ENCODE results near the gene PMM1.
"Not testable (repeated sequence)": the region's sequence is repeated elsewhere in the genome, so short reads cannot be mapped to it uniquely, and the experiment has no call there.

The PMM1 gene

DNA sequence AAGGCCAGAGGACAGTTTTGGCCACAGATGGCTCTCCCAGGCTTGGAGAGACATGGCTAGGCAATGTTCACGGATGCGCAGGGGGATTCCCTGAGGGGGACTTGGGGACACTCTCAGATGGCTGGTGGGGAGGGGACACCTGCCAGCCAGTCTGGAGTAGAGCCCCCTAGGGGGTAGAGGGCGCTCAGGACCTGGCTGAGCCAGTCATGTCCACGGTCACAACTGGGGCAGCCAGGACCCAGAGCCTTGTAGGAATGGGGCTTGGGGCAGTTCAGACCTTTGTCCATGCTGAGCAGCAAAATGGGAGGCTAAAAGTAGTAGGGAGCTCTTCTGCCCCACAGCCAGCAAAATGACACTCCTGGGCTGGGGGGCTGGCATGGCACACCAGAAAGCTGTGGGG lies 27.2 kb downstream of the PMM1 start:
- DNase-seq: no peak

DNA sequence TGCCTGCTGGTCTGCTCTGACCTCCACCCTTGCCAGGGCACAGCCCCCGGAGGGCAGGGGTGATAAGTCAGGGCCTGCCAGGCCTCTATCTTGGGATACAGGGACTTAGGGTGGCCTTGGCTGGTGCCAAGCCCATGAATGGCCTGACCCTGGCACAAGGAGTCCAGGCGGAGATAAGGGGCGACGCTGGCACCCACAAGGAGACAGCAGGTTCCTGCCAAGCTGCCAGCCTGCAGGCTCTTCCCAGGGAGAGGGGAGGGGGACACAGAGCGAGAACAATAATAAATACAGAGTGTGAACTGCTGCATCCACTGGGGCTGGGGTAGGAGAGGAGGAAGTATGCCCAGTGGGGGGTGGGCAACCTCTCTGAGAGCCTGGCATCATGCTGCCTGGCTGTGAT lies 27.9 kb downstream of the PMM1 start:
- DNase-seq: no peak

DNA sequence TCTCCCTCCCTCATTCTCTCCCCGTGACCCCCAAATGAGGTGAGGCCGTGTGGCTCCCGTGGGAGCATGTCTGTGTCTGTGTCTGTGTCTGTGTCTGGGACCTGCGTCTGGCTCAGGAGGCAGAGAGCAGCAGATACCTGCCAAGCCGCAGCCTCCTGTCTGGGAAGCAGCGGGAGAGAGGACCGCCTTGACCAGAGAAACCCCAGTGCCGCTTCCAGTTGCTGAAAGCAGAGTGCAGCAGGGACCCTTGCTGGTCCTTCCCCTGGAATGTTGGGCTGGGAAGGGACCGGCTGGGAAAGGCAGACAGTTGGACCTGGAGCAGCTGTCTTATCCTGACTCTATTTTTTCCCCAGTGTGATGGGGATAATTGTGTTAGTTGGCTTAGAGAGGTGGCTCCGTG lies 28.3 kb downstream of the PMM1 start:
- no peak for DNase-seq

DNA sequence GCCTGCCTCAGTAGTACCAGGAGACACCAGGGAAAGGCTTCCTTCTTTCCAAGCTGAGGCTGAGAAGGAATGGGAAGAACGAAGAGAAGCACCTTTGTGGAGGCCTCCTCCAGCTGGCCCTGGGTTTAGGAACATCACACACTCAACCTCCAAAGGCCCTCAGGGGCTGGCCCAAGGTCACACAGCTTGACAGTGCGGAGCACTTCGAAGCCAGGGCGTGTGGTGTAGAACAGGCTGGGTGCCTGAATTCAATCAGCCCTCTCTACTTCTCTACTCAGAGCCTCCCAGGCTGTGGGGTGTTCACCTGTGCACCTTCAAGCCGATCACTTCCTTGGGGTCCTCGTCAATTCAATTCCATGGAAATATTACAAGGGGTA lies 29.6 kb downstream of the PMM1 start:
- no peak for DNase-seq

DNA sequence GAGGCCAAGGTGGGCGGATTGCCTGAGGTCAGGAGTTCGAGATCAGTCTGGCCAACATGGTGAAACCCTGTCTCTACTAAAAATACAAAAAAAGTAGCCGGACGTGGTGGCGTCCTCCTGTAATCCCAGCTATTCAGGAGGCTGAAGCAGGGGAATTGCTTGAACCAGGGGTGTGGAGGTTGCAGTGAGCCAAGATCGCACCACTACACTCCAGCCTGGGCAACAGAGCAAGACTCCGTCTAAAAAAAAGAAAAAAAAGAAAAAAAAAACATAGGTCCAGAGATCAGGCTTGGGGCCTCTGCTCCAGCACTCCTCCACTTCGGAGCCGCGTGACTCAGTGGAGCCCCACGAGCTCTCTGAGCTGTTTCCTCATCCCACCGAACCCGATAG lies 31.4 kb downstream of the PMM1 start:
- not testable (repeated sequence) for DNase-seq

DNA sequence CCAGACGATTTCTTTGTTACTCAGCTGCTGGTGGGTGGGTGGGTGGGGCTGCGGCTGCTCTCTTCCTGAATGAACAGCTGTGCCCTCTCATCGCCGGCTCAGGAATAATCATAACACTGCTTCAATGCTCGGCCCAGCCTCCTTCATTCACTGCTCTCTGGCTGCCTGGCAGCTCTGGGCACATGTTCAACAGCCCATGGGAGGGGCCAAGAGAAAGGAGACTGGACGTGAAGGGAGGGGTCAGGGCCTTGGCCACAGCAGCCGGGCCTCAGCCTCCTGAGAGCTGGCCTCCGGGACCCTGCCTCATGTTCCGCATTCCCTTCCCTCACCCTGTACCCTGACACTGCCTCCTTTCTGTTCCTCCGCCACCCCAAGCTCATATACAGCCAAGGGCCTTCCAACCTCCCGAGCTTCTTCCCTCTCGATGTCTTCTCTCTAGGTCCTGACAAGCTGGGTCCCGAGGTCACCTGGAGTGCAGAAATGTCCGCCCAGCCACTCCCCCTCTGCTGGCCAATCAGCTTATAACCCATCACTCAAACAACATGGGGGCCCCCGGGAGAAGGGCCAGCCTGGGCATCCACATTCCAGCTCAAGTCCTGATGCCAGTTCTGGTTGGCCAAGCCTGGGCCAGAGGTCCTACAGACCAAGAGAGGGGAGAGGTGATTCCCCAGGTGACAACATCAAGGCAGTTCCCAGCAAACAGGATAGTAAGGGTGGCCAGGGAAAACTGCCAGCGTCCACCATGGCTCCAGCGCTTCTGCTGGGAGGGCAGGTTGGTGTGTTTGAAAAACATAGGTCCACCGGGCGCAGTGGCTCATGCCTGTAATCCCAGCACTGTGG lies 32.0 kb downstream of the PMM1 start:
- DNase-seq: no peak

DNA sequence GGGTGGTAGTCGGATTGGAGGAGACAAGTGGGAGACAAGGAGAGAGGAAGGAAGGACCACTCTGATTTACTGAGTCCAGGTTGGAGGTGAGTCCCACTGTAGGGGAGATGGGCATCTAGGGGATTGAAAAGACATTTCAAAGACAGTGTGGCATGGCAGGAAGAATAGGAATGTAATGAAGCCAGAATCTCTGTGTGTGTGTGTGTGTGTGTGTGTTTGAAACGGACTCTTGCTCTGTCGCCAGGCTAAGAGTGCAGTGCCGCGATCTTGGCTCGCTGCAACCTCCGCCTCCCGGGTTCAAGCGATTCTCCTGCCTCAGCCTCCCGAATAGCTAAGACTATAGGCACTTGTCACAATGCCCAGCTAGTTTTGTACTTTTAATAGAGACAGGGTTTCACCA lies 33.1 kb downstream of the PMM1 start:
- DNase-seq: no peak

DNA sequence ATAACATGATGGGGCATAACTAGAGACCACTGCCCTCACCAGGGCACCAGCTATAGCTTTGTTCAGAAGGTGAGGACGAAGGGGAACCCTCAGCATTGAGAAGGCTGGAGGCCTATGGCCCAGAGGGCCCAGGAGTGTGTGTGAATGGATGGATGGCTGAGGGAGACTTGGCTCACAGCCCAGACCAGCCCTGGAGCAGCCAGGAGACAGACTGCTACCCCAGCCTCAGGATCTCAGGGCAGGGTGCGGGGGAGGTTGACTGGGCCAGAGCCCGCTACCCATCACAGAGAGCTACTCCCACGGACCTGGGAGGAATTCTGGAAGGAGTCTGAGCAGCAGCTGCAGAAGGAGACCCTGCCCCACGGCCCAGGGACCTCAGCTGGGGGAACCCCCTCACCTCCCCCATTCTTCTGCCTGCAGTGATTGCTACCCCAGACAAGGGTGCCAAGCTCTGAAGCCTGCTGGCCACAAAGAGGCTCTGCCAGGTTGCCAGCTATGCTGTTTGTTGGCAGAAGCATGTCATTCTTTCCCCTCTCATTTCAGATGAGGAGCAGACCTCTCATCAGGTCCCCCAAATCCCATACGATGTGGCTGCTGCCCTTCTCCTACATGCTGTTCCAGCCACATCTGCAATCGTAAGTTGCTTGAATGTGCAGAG lies 34.2 kb downstream of the PMM1 start:
- DNase-seq: no peak

DNA sequence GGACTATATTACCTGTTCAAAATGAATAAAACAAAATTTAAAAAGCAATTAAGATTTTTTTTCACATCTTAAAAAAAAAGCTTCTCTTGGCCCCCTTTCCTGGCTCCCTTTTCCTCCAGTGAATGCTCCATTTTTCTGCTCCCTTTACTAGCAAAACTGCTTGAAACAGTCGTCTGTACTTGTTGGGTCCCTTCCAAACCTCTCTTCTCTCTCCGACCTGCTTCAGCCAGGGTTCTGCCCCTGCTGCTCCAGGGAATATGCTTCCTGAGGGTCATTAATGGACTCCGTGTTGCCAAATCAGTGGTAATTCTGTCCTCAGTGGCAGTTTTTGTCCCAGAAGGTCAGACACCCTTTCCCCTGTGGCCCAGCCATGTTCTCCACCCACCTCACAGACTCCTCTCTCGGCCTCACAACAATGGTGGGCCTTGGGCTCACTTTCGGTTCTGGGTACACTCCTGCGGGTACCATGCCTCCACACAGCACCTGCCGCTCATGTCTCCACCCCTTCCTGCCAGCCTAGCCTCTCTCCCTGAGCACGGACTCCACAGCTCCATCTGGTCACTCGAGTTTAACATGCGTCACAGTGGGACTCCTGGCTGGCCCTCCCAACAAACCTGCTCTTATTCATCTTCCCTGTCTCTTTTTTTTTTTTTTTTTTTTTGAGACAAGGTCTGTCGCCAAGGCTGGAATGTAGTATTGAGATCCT lies 37.6 kb downstream of the PMM1 start:
- no peak for DNase-seq

DNA sequence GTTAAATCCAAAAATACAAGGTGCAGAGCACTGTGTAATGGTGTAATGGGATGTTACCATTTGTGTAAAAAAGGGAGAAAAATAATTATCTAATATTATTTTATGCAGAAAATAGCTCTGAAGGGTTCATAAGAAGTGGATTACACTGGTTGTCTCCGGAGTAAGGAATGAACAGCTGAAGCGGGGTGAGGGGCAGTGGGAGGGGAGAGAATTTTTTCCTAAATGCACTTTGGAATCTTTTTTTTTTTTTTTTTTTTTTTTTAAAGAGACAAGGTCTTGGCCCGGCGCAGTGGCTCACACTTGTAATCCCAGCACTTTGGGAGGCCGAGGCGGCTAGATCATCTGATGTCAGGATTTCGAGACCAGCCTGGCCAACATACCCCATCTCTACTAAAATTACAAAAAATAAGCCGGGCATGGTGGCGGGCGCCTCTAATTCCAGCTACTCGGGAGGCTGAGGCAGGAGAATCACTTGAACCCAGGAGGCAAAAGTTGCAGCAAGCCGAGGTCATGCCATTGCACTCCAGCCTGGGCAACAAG lies 38.6 kb downstream of the PMM1 start:
- DNase-seq: no peak

DNA sequence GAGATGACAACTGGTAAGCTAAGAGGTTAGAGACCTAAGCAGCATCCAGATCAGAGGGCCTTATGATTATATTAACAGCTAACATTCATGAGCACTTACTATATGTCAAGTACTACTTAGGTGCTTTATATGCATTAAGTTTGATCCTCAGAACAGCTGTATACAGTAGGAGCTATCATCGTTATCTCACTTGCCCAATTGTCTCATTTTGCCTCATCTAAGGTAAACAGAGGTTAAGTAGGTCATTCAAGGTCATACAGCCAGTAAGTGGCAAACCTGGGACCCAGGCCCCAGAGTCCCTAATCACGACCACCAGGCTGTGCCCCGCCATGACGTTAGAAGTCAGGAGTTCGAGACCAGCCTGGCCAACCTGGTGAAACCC lies 40.8 kb downstream of the PMM1 start:
- no peak for DNase-seq

DNA sequence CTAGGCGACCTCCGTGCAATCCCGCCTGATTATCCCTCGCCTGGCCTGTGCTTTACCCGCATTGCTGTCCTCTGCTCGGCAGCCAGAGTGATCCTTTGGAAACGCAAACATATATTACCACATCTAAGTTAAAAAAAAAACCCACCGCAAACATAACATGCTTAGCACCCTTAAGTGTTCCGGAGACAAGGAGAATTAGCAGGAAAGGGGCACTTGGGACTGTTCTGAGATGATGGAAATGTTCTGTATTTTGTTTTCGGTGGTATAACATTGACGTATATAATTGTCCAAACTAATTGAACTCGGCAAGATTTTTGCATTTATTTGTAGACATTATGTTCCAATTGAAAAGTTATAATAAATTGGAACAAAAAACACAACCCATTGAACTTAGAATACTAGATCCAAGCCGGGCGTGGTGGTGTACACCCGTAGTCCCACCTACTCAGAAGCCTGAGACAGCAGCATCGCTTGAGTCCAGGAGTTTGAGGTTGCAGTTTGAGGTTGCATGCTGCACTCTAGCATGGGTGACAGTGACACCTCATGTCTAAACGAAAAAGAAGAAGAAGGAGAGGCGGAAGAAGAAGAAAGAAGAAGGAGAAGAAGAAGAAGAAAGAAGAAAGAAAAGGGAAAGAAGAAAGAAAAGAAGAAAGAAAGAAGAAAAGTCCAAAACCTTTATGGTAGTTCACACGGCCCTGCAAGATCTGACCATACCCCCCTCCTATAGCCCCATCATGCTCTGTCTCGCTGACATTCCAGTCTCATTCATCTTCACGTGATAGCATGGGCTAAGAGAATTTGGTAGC lies 44.8 kb downstream of the PMM1 start:
- no peak for DNase-seq

DNA sequence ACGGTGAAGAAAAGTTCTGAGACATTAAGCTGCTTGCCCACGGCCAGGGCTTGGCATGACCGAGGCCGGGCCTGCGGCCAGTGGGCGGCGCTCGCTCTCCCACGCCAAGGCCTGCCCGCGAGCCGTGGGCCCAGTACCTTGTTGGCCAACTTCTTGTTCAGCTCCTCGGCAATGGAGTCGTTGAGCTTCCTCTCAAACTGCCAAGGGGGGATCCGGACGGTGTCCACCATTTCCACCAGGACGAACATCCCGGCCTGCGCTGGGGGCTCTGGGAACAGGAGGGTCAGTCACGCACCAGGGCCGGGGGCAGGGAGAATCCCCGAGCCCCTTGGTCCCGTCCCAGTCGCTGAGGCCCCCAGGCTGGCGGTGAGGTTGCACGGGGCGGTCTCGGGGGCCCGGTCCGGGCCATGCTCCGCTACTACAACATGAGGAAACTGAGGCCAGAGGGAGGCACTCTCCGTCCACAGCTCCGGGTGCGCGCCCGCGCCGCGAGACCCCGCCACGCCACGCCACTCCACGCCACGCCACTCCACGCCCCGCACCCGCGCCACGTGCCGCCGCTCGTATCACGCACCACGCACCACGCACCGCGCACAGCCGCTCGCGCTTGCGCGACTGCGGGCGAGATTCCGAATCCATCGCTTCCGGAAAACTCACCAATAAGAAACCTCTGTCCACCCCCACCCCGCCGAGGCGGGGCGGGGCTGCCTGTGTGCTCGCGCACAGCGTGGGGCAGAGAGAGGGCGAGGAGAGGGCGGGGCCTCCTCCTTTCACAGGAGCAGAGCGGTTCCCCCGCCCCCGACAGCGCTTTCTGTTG lies 45.6 kb downstream of the PMM1 start, which contains the start of gene POLR3H:
TSS of gene POLR3H (minus strand) at position 617 of the 817 bp plus-strand sequence. CDS start at position 248, 369 bp downstream.
- DNase-seq: peak; percentile 94

DNA sequence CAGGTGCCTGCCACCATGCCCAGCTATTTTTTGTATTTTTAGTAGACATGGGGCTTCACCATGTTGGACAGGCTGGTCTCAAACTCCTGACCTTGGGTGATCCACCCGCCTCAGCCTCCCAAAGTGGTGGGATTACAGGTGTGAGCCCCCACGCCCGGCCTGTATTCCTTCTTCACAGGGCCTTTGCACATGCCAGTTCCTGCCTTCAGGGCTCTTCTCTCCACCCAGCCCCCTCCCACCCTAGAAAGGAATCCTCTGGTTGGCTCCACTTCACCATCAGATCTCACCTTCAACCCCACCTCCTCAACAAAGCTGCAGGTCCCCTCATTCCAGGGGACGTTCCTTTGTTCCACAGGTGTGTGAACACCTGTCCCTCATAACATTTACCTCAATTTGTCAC lies 47.4 kb downstream of the PMM1 start:
- no peak for DNase-seq

DNA sequence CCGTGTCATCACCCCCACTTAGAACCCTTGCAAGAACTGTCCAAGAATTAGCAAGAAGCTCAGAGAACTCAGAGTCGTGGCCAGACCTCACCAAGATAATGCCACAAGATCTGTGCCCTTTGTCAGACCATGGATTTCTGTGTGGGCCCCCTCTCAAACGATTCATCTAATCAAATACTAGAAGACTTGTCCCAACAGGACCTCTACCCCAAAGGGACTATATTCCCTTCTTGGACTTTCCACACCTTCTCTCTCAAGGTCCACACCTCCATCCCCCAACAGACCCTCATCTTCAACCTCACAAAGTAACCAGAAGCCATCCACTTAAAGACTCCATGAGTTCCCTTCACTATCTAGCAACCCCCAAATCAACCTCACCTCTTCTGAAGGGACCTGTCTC lies 48.2 kb downstream of the PMM1 start:
- DNase-seq: no peak

DNA sequence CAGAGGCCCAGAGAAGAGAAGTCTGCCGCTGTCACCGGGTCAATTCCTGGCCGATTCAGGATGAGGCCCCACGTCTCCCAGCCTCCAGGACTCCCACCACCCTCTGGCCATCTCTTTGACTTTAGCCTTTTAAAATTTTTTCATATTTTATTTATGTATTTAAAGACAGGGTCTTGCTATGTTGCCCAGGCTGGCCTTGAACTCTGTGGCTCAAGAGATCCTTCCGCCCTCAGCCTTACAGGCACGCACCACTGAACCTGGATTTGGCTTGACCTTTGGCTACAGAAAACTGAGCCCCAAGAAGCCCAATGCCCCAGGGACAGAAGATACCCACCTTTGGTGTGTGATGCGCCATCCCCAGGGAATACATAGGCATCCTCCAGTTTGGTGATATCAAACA lies 49.3 kb downstream of the PMM1 start:
- DNase-seq: no peak

DNA sequence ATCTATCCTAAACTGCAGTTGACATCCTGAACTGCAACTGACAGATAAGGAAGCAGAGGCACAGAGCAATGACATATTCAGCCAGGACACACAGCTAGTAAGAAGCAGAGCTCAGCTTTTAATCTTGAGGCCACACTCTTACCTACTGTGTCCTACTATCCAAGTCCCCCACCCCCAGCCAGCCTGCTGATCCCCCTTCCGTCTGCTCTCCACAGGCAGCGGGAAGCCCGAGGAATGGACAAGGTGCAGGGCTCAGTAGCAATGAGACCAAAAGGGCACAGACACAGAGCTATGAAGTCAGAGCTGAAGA lies 49.7 kb downstream of the PMM1 start:
- no peak for DNase-seq

DNA sequence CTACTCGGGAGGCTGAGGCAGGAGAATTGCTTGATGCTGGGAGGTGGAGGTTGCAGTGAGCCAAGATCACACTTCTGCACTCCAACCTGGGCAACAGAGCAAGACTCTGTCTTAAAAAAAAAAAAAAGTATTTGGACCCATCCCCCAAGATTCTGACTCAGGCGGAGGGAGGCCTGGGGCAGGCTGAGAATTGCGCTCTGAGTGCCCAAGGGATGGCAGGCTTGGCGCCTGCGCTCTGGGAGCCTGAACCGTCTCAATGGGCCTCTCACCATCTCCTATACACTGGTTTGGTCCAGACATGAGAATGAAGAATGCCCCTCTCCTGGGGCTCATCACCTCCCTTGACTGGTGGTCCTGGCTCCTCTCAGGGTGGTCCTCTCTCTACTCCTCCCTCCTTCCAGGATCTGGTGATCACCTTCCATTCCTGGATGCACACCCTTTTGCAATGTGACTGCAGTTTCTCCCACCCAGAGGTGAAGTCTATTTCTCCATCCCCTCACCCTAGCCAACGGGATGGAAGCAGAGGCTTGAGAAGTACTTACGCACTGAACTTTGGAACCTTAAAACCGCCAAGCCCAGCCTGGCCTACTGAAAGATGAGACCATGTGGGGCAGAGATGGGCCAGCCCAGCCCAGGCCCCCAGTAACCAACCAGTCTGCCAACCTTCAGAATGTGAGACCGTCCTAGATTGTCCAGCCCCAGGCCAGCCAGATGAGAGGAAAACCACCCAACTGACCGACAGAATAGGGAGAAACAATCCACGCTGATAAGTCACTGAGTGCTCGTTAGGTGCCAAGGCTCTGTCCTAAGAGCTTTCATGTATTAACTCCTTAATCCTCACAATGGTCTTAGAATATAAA lies 50.3 kb downstream of the PMM1 start:
- no peak for DNase-seq

DNA sequence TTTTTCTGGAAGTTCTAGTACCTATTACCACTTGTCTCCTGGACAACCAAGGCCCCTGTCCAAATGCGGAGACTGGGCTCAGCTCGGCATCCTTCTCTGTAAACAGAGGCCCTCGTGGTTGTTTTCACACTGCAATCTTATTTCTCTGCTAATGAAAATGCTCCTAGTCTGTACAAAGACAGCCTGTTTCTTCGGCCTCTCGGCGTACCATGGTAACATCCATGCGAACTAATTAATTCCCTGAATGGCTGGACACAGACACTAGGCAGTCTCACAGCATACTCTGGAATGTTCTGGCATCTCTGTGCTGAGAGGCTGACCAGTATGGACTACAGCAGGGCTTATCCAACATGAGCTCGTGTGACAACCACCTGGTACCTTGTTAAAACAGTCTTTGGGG lies 51.1 kb downstream of the PMM1 start:
- DNase-seq: no peak

DNA sequence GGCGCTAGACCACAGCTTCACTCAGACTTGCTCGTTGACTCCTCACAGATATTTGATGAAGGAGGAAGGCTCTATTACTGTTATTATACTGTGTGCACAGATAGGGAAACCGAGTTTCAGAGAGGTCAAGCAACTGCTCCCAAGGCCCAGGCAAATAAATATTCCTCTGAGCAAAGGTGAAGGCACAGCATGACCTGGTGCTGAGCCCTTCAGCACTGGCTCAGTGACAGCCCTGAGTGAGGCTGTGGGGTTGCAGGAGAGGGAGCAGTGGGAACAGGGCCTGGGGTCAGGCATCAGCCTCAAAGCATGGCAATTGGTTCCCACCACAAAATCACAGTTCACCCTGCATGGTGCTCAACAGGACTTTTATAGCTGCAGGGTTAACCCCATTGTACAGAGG lies 52.4 kb downstream of the PMM1 start:
- no peak for DNase-seq

DNA sequence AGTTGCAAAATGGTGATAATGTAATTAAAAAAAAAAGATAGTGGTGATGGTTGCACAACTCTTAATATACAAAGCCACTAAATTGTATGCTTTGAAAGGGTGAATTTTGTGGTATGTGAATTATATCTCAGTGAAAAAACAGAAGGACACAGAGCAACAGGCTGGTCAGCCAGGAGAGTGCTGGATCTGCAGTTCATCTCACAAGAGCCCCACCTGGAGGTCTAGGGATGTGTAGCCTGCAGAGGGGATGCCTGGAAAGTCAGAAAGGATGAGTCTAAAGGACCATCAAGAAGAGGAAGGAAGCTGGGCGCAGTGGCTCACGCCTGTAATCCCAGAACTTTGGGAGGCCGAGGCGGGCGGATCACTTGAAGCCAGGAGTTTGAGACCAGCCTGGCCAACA lies 54.4 kb downstream of the PMM1 start:
- DNase-seq: no peak
